Common myeloid progenitor, CD34-positive (primary cell): ENCODE measurements around the gene SPATA21.
"Not testable (repeated sequence)": the region's sequence is repeated elsewhere in the genome, so short reads cannot be mapped to it uniquely, and the experiment has no call there.

ENCODE experiments used
- CTCF ChIA-PET: fragments of 350-600 bp; sonication (Branson Sonifier 250); formaldehyde crosslinking; loops from one replicate; lab custom pipeline; 2021; ENCODE audit warnings: antibody characterized with exemption; lab: Charles Lee
- POLR2A ChIA-PET: fragments of 350-600 bp; sonication (Branson Sonifier 250); formaldehyde crosslinking; loops from one replicate; lab custom pipeline; 2021; ENCODE audit warnings: antibody characterized with exemption; lab: Charles Lee
- DNase-seq, 3 donors: peaks; one replicate each; pipeline versions ENCODE4 v3.0.0 to v3.0.0-alpha.2; 2013
- H3K27ac ChIP-seq, 2 experiments: 1 replicate in 1 of 2; 2 replicates in 1 of 2; pipeline ENCODE4 v1.7.0; 2013; ENCODE audit warnings: inconsistent platforms in 2 of 2, low read length in 2 of 2, mild to moderate bottlenecking in 2 of 2, low read depth in 1 of 2, moderate library complexity in 1 of 2; ENCODE audit not compliant: severe bottlenecking in 2 of 2, insufficient read depth in 1 of 2, poor library complexity in 1 of 2
- H3K27me3 ChIP-seq, 5 experiments: replicated peaks in 2 of 5; 1 replicate in 3 of 5; 2 replicates in 2 of 5; pipeline versions ENCODE4 v1.6.1 to v1.7.0; 2013; ENCODE audit warnings: low read length in 4 of 5, mild to moderate bottlenecking in 2 of 5, moderate library complexity in 2 of 5, inconsistent platforms in 1 of 5; ENCODE audit not compliant: insufficient read depth in 5 of 5, control insufficient read depth in 4 of 5
- H3K36me3 ChIP-seq, 4 experiments: 1 replicate in 2 of 4; 2 replicates in 2 of 4; pipeline versions ENCODE4 v1.6.1 to v1.7.0; 2013; ENCODE audit warnings: low read length in 3 of 4, control low read depth in 1 of 4, mild to moderate bottlenecking in 1 of 4; ENCODE audit not compliant: control insufficient read depth in 4 of 4, insufficient read depth in 4 of 4
- H3K4me1 ChIP-seq, 4 experiments: 1 replicate in 3 of 4; 2 replicates in 1 of 4; pipeline versions ENCODE4 v1.6.1 to v1.7.1; 2013; ENCODE audit warnings: low read length in 3 of 4, mild to moderate bottlenecking in 3 of 4, control low read depth in 1 of 4, inconsistent platforms in 1 of 4, moderate library complexity in 1 of 4; ENCODE audit not compliant: control insufficient read depth in 4 of 4, insufficient read depth in 4 of 4; ENCODE audit errors: control extremely low read depth in 1 of 4
- H3K4me3 ChIP-seq, 7 experiments: 1 replicate in 4 of 7; 2 replicates in 3 of 7; pipeline versions ENCODE4 v1.5.1 to v1.7.0; 2013; ENCODE audit warnings: mild to moderate bottlenecking in 7 of 7, low read length in 6 of 7, moderate library complexity in 6 of 7, inconsistent platforms in 2 of 7, low read depth in 2 of 7, control low read depth in 1 of 7; ENCODE audit not compliant: insufficient read depth in 4 of 7, control insufficient read depth in 1 of 7; ENCODE audit errors: extremely low read depth in 1 of 7
- H3K9me3 ChIP-seq, 5 experiments: 1 replicate in 4 of 5; 2 replicates in 1 of 5; pipeline versions ENCODE4 v1.6.1 to v1.7.1; 2013; ENCODE audit warnings: low read length in 4 of 5, mild to moderate bottlenecking in 2 of 5, inconsistent platforms in 1 of 5, low read depth in 1 of 5, moderate library complexity in 1 of 5; ENCODE audit not compliant: control insufficient read depth in 4 of 5, insufficient read depth in 2 of 5; ENCODE audit errors: control extremely low read depth in 1 of 5
- WGBS: methylation state at CpG from one replicate; pipeline ENCODE4 v1.1.5; 2013; ENCODE audit not compliant: insufficient coverage; 5-methylcytosine and 5-hydroxymethylcytosine counted together

SPATA21 gene

DNA sequence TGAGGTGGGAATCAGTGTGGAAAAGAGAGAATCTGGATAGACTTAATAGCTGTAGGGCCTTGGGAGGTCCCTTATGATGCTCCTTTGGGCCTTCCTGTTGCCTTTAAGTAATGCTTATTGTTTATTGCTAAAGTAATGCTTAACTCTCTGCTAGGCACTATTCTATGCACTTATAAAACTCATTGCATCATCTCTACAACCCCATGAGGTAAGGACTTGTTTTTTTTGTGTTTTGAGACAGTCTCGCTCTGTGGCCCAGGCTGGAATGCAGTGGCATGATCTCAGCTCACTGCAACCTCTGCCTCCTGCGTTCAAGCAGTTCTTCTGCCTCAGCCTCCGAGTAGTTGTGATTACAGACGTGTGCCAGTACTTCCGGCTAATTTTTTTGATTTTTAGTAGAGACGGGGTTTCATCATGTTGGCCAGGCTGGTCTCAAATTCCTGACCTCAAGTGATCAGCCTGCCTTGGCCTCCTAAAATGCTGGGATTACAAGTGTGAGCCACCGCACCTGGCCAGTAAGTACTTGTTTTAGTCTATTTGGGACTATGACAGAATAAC lies 25.6 kb upstream of the SPATA21 start:
- H3K36me3 ChIP-seq: peaks cover 16 to 47% (median 38%) of the 10 kb centered on the region in 4 experiments
- POLR2A ChIA-PET: no interaction called here
- 97% methylated on average over 7 of the region's 7 CpGs for WGBS

DNA sequence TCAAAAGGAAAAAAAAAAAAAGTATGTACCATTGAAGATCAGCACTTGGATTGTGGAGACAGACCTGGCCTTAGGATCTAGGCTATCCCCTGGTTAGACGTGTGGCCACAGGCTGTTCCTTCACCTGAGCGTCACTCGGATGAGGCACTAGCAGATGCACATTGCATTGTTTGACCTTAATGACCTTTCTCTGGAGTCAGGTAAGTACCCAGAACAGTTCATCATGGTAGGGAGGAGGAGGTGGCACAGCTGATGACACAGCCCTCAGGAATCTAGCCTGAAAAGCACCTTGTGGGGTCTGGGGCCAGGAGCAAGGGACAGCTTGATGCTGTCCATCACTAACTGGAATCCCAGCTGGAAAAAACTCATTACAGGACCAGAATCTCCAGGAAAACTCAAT lies 24.5 kb upstream of the SPATA21 start:
- 88% methylated on average over 3 of the region's 3 CpGs for WGBS
- Histone ChIP-seq H3K36me3 (peaks cover 16 to 57% (median 44%) of the 10 kb centered on the region in 4 experiments), H3K4me3 (no peak overlapping the region), H3K9me3 (no peaks in the 10 kb centered on the region), H3K27me3 (no peaks in the 10 kb centered on the region), H3K27ac (no peak overlapping the region), H3K4me1 (no peaks in the 10 kb centered on the region)
- DNase-seq: no peak
- ChIA-PET CTCF (interaction anchor here (1.3 kb wide), 1 partner anchor 18 kb away, joined by 4 read pairs; no protein-coding TSS in a partner anchor), POLR2A (no interaction called here)

More for the DNA sequence above, 25.6 kb upstream of the SPATA21 start:
- CTCF ChIA-PET: interaction anchor here (1.3 kb wide), 1 partner anchor 19 kb away, joined by 4 read pairs; no protein-coding TSS in a partner anchor
- Histone ChIP-seq H3K4me1 (no peaks in the 10 kb centered on the region), H3K4me3 (no peak overlapping the region), H3K27me3 (no peaks in the 10 kb centered on the region), H3K27ac (no peak overlapping the region), H3K9me3 (no peaks in the 10 kb centered on the region)
- no peak for DNase-seq

DNA sequence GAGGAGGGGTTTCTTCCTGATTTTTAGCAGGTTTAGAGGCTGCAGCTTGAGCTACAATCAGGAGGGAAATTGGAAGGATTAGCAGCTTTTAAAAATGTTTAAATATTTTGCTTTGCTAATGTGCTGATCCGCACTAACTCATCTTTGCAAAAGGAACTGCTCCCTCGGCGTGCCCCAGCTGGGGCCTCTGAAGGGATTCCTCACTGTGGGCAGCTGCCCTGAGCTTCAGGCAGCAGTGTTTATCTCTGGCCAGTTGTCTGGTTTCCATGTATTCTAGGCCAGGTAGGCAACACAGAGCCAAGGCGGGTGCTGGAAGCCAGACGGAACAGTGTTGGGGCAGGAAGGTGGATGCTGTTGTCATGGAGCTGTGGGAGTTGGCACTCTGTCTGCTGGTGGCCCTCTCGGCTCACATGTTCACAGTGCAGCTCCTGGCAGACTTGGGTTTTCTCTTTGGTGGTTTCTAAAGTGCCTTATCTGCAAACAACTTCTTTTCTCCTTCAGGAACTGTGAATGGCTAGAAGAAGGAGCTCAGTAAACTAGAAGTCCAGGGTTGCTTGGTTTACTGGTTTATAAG lies 22.2 kb upstream of the SPATA21 start:
- Histone ChIP-seq H3K27ac (no peak overlapping the region), H3K4me1 (no peaks in the 10 kb centered on the region), H3K36me3 (peaks cover 17 to 73% (median 51%) of the 10 kb centered on the region in 4 experiments), H3K9me3 (no peaks in the 10 kb centered on the region), H3K4me3 (no peak overlapping the region), H3K27me3 (no peaks in the 10 kb centered on the region)
- ChIA-PET POLR2A (no interaction called here), CTCF (interaction anchor here (1.6 kb wide), 1 partner anchor 11 kb away, joined by 4 read pairs; no protein-coding TSS in a partner anchor)
- 88% methylated on average over 5 of the region's 6 CpGs for WGBS
- DNase-seq: no peak

- ChIA-PET CTCF (interaction anchor here (1.6 kb wide), 1 partner anchor 12 kb away, joined by 4 read pairs; no protein-coding TSS in a partner anchor), POLR2A (interaction anchor here (1.3 kb wide), 1 partner anchor 10 kb away, joined by 3 read pairs; no protein-coding TSS in a partner anchor)
- H3K36me3 ChIP-seq: peaks cover 17 to 77% (median 51%) of the 10 kb centered on the region in 4 experiments
Observed at GRCh38 chr1:16458831-16459230, 21.6 kb upstream of the SPATA21 start.

DNA sequence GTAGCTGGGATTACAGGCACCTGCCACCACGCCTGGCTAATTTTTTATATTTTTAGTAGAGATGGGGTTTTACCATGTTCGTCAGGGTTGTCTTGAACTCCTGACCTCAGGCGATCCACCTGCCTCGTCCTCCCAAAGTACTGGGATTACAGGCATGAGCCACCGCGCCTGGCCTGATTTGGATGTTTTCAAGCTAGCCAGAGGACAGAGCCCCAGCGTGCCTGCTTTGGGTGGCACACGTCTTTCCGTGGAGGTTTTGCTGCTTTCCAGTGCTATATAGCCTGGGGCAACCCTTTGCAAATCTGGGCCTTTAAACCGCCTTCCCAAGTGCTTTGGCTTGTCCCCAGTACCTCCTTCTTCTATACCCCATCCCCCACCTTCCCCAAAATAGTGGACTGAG lies 18.9 kb upstream of the SPATA21 start:
- CTCF ChIA-PET, H3K4me1 ChIP-seq, H3K9me3 ChIP-seq, H3K4me3 ChIP-seq, DNase-seq, POLR2A ChIA-PET, H3K27me3 ChIP-seq, H3K27ac ChIP-seq: not testable (repeated sequence)
- whole genome bisulfite sequencing: 99% methylated on average over 9 of the region's 10 CpGs
- peaks cover 17 to 80% (median 52%) of the 10 kb centered on the region in 4 experiments for H3K36me3 ChIP-seq

More at GRCh38 chr1:16458831-16459230, 21.6 kb upstream of the SPATA21 start:
- Histone ChIP-seq H3K27me3 (no peaks in the 10 kb centered on the region), H3K27ac (no peak overlapping the region), H3K4me1 (no peaks in the 10 kb centered on the region), H3K4me3 (no peak overlapping the region), H3K9me3 (no peaks in the 10 kb centered on the region)
- no peak for DNase-seq
- WGBS: 100% methylated on average over 4 of the region's 6 CpGs

DNA sequence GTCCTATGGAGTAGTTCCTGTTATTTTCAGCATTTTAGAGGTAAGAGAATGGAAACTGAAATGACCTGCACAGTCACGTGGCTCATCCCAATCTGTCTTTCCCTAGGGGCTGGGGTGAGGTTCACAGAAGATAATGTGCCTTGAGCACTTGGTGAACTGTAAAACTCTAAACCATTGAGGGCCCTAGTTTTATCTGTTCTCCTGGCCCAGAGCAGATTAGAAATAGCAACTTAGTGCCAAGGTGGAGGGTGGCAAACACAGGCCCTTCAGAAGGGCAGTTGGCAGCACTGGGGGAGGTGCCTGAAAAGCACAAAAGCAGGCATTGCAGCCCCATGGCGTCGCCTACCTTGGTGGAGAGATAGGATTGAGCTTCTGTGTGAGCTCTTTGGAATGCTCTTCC lies 17.7 kb upstream of the SPATA21 start:
- Histone ChIP-seq H3K27ac (peak overlapping the region in 1 of 2 experiments; percentile 3), H3K36me3 (peaks cover 16 to 84% (median 55%) of the 10 kb centered on the region in 4 experiments)
- WGBS: 100% methylated on average over 1 of the region's 3 CpGs
- H3K9me3 ChIP-seq, H3K27me3 ChIP-seq, H3K4me1 ChIP-seq, POLR2A ChIA-PET, H3K4me3 ChIP-seq, CTCF ChIA-PET: not testable (repeated sequence)
- peak in 1 of 3 donors; percentile 15 for DNase-seq

GRCh38 chr1:16451841-16452528 lies 14.8 kb upstream of the SPATA21 start:
- CTCF ChIA-PET: no interaction called here
- H3K9me3 ChIP-seq: no peaks in the 10 kb centered on the region
- no peak for DNase-seq
- H3K4me1 ChIP-seq: no peaks in the 10 kb centered on the region
- no peak overlapping the region for H3K4me3 ChIP-seq
- H3K36me3 ChIP-seq: peaks cover 28 to 86% (median 65%) of the 10 kb centered on the region in 4 experiments
- no peak overlapping the region for H3K27ac ChIP-seq
- H3K27me3 ChIP-seq: no peaks in the 10 kb centered on the region
- WGBS: 95% methylated on average over 11 of the region's 13 CpGs
- POLR2A ChIA-PET: no interaction called here
